Naive thymus-derived CD8-positive, alpha-beta T cell (primary cell): ENCODE results near the gene ACTR6. TPM values are rescaled to one million over a fixed set of nuclear protein-coding genes. Genes with fewer than 3 reads are reported as not detected.
"Not testable (repeated sequence)": the region's sequence is repeated elsewhere in the genome, so short reads cannot be mapped to it uniquely, and the experiment has no call there.

Experiments
- ATAC-seq, 2 donors: fragments of 150-1000 bp; cut with Tn5 transposase in 1 of 2; sonication (Bioruptor Pico), chemical (Tn5 transposase) in 1 of 2; 1 replicate in 1 of 2; 2 replicates in 1 of 2; pipeline ENCODE4 v1.10.0; 2021; ENCODE audit warnings: mild to moderate bottlenecking in 2 of 2, moderate library complexity in 2 of 2
- POLR2A ChIA-PET: fragments of 350-600 bp; sonication (Branson Sonifier 250); formaldehyde crosslinking; loops from one replicate; lab custom pipeline; 2021; ENCODE audit warnings: antibody characterized with exemption; lab: Charles Lee
- DNase-seq, 10 donors: peaks; one replicate each; pipeline versions ENCODE4 v3.0.0 to v3.0.0-alpha.2; 2020 to 2022
- H3K27ac Mint-ChIP-seq, 10 donors: one replicate each; pipeline ENCODE4 v1.8.0; 2020 to 2022; ENCODE audit warnings: mild to moderate bottlenecking in 10 of 10, mixed read lengths in 10 of 10, moderate library complexity in 4 of 10, inconsistent platforms in 1 of 10
- H3K27me3 Mint-ChIP-seq, 5 donors: one replicate each; pipeline ENCODE4 v1.8.0; 2021 to 2022; ENCODE audit warnings: mixed read lengths in 5 of 5
- H3K36me3 Mint-ChIP-seq, 3 donors: one replicate each; pipeline ENCODE4 v1.8.0; 2020 to 2022; ENCODE audit warnings: mixed read lengths in 3 of 3, mild to moderate bottlenecking in 2 of 3, inconsistent platforms in 1 of 3
- H3K4me1 Mint-ChIP-seq, 4 donors: one replicate each; pipeline ENCODE4 v1.8.0; 2021 to 2022; ENCODE audit warnings: mixed read lengths in 4 of 4
- H3K4me3 Mint-ChIP-seq, 10 donors: one replicate each; pipeline ENCODE4 v1.8.0; 2020 to 2022; ENCODE audit warnings: mild to moderate bottlenecking in 10 of 10, mixed read lengths in 10 of 10, moderate library complexity in 6 of 10, inconsistent platforms in 1 of 10
- H3K9me3 Mint-ChIP-seq, 9 donors: one replicate each; pipeline ENCODE4 v1.8.0; 2020 to 2022; ENCODE audit warnings: mixed read lengths in 9 of 9, mild to moderate bottlenecking in 3 of 9, inconsistent platforms in 1 of 9, moderate library complexity in 1 of 9
- polyA plus RNA-seq, 3 donors: library from polyadenylated mRNA; unstranded; fragments of 300-500 nt; fragmentation: Illumina TruSeq; gene quantifications; one replicate each; pipeline ENCODE4 v1.2.3, GENCODE V29; 2021
- total RNA-seq, 8 experiments: library from RNA in 2 of 8; stranded (reverse) in 2 of 8; gene quantifications; one replicate each; pipeline ENCODE4 v1.2.3 and lab custom pipeline; 2021 to 2026

The ACTR6 gene
- total and polyA plus RNA-seq, 5 experiments from 2014 or later, result 37.4 to 47.3 (median 42.8) TPM

DNA sequence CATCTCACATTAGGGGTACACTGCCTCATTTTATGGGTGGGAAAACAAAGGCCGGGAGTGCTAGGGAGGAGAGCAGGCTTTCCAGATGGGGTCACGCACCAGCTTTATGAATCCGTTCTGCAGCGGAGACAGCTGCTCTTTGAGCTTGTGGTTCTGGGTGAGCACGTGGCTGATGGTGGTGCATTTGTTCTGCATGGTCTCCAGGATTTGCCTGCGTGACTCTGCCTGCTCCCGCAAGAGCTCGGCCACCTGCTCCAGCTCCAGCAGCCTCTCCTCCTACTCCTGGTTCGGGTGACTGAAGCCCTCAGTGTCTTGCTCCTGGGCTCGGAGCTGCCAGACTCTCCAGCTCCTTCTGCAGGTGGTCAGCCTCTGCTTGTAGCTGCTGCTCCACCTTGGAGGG, 34.4 kb upstream of the ACTR6 start:
- Mint-ChIP-seq H3K27ac (no peak overlapping the region), H3K9me3 (no peaks in the 10 kb centered on the region), H3K4me3 (no peak overlapping the region), H3K4me1 (peaks cover 0 to 11% (median 10%) of the 10 kb centered on the region in 4 donors), H3K36me3 (no peaks in the 10 kb centered on the region), H3K27me3 (no peaks in the 10 kb centered on the region)
- DNase-seq, result no peak
- POLR2A ChIA-PET, result no interaction called here
- ATAC-seq, result no peak

GRCh38 chr12:100168562-100168961, 32.1 kb upstream of the ACTR6 start:
- Mint-ChIP-seq H3K27ac (no peak overlapping the region), H3K4me3 (no peak overlapping the region), H3K36me3 (peaks cover 0 to 10% (median 8%) of the 10 kb centered on the region in 3 donors), H3K9me3 (no peaks in the 10 kb centered on the region), H3K27me3 (no peaks in the 10 kb centered on the region), H3K4me1 (peaks cover 2 to 8% (median 7%) of the 10 kb centered on the region in 4 donors)
- ATAC-seq (no peak), DNase-seq (no peak)
- POLR2A ChIA-PET, result no interaction called here

DNA sequence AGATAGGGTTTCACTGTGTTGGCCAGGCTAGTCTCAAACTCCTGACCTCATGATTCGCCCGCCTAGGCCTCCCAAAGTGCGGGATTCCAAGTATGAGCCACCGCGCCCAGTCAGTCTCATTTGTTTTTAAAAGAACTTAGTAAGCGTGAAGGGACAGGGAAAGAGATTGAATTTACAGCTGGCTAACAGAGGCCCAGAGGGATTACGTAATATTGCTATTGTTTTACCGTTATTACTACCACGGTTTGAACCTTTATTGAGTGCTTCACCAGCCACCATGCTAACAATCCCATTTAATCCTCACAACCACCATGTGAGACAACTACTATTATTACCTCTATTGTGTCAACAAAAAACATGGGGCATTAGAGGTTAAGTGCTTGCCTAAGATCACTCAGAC, 31.3 kb upstream of the ACTR6 start:
- H3K9me3 Mint-ChIP-seq, result no peaks in the 10 kb centered on the region
- peak overlapping the region in 1 of 10 donors; percentile 59 for H3K27ac Mint-ChIP-seq
- ATAC-seq (no peak), DNase-seq (no peak)
- POLR2A ChIA-PET, result no interaction called here
- no peak overlapping the region for H3K4me3 Mint-ChIP-seq
- no peaks in the 10 kb centered on the region for H3K27me3 Mint-ChIP-seq
- H3K4me1 Mint-ChIP-seq, result peaks cover under 1 to 2% (median under 1%) of the 10 kb centered on the region in 4 donors
- H3K36me3 Mint-ChIP-seq, result peaks cover 0 to 12% (median 8%) of the 10 kb centered on the region in 3 donors

DNA sequence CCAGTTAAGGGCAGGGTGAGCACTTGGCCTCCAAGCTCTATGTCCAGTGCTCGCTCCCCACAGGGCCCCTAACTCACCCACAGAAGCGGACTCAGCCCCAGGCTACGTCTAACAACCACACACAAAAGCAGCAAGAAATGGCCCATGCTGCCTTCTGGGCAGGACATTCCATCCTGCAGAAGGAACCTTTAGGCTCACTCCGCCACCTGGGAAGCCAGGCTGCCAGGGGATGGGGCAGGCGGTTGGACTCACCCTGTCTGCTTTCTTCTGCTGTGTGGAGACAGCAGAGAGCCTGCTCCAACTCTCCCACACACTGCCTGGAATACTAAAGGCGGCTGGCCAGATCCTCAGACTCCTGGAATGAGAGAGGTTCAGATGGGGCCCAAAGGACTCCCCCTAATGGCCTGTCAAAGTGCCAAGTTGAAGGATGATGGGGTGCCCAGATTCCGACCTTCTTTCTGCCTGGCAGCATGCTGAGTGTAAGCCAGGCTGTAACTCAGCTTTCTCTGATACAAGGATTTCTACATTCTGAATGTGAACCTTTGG, 30.2 kb upstream of the ACTR6 start:
- POLR2A ChIA-PET, result no interaction called here
- Mint-ChIP-seq H3K4me1 (peaks cover 0 to 2% (median 0%) of the 10 kb centered on the region in 4 donors), H3K36me3 (peaks cover 0 to 19% (median 8%) of the 10 kb centered on the region in 3 donors), H3K27ac (peak overlapping the region in 1 of 10 donors; percentile 31), H3K9me3 (no peaks in the 10 kb centered on the region), H3K27me3 (no peaks in the 10 kb centered on the region), H3K4me3 (no peak overlapping the region)
- ATAC-seq (no peak), DNase-seq (no peak)

DNA sequence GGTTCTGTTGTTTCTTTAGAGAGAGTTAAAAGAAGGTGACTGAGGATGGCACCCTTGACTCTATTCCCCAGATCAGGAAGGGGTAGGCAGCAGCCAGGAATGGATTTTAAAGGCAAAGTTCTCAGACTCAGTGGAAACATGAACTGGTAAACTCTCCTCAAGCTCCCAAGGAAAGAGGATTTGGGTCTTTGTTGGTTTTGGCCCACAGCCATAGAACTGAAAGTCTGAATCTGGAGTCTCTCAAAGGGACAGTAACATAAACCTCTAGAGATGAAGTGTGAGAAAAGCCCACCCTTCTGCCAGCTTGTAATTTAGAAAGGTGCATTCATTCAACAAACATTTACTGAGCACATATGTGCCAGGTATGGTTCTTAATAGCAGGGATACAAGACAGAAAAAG, 29.4 kb upstream of the ACTR6 start:
- no peak overlapping the region for H3K4me3 Mint-ChIP-seq
- no peaks in the 10 kb centered on the region for H3K27me3 Mint-ChIP-seq
- H3K36me3 Mint-ChIP-seq, result peaks cover 0 to 24% (median 8%) of the 10 kb centered on the region in 3 donors
- H3K9me3 Mint-ChIP-seq, result no peaks in the 10 kb centered on the region
- H3K4me1 Mint-ChIP-seq, result peaks cover 0 to 2% (median 0%) of the 10 kb centered on the region in 4 donors
- POLR2A ChIA-PET, result no interaction called here
- no peak overlapping the region for H3K27ac Mint-ChIP-seq
- ATAC-seq (no peak), DNase-seq (no peak)

DNA sequence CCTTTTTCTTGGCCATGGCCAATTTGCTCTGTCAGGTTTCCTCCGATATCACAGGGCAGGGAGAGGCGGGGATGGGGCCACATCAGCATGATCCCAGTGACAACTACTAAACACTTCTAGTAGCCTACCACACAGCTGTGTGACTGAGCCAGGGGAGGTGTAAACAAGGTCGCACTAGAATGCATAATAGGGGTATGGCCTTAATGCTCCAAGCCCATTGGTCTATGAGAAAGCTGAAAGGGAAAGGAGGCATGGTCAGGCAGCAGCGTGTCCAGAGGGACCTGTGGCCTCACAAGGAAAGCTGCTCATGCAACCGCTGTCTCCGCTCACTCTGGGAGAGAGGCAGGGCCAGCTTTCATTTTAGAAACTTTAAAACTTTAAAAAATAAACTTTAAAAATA, 27.5 kb upstream of the ACTR6 start:
- POLR2A ChIA-PET, result no interaction called here
- Mint-ChIP-seq H3K27me3 (no peaks in the 10 kb centered on the region), H3K9me3 (no peaks in the 10 kb centered on the region), H3K27ac (no peak overlapping the region), H3K4me1 (peaks cover 0 to 2% (median 0%) of the 10 kb centered on the region in 4 donors), H3K36me3 (peaks cover 0 to 38% (median 10%) of the 10 kb centered on the region in 3 donors), H3K4me3 (no peak overlapping the region)
- ATAC-seq (no peak), DNase-seq (no peak)

DNA sequence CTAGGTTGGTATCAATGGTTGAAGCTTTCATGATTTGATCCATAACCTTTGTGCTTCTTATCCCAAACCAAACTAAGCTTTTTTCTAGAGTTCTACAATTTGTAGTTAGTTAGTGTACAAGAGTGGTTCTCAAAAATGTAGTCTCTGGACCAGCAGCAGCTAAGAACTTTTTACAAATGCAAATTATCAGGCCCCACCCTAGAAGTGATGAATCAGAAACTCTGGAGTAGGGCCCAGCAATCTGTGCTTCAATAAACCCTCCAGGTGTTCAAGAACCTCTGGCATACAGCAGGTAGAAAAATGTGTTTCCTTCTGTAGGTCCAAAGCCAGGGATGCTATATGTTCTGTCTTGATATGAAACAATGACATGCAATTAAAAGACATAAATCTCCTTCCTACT, 26.1 kb upstream of the ACTR6 start:
- Mint-ChIP-seq H3K36me3 (peaks cover 0 to 42% (median 14%) of the 10 kb centered on the region in 3 donors), H3K27me3 (no peaks in the 10 kb centered on the region), H3K27ac (no peak overlapping the region), H3K4me3 (no peak overlapping the region), H3K4me1 (peaks cover 0 to 2% (median 0%) of the 10 kb centered on the region in 4 donors), H3K9me3 (no peaks in the 10 kb centered on the region)
- DNase-seq (no peak), ATAC-seq (no peak)
- POLR2A ChIA-PET, result no interaction called here

- DNase-seq, H3K4me1 Mint-ChIP-seq, H3K4me3 Mint-ChIP-seq, POLR2A ChIA-PET, H3K27ac Mint-ChIP-seq, H3K27me3 Mint-ChIP-seq, ATAC-seq, H3K9me3 Mint-ChIP-seq: not testable (repeated sequence)
- H3K36me3 Mint-ChIP-seq, result peaks cover 0 to 42% (median 21%) of the 10 kb centered on the region in 3 donors
These were observed 24.1 kb upstream of the ACTR6 start for GRCh38 chr12:100176493-100176892.

DNA sequence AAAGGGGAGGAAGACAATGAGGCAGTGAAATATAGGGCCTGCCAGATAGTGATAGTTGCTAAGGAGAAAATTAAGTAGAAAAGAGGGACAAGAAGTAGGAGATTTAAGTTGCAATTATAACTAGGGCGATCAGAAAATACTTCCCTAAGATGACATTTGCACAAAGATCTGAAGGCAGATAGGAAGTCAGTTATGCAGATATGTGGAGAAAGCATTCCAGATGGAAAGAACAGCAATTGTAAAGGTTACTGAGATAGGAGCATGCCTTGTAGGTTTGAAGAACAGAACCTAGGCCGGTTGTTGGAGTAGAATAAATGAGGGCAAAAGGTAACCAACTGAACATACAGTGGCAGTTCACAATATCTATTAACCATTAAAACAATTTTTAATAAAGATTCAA, 21.4 kb upstream of the ACTR6 start:
- Mint-ChIP-seq H3K27ac (no peak overlapping the region), H3K36me3 (peaks cover 0 to 39% (median 13%) of the 10 kb centered on the region in 3 donors), H3K4me1 (no peaks in the 10 kb centered on the region), H3K9me3 (no peaks in the 10 kb centered on the region), H3K27me3 (no peaks in the 10 kb centered on the region), H3K4me3 (no peak overlapping the region)
- ATAC-seq, result no peak
- DNase-seq, result no peak
- POLR2A ChIA-PET, result no interaction called here

DNA sequence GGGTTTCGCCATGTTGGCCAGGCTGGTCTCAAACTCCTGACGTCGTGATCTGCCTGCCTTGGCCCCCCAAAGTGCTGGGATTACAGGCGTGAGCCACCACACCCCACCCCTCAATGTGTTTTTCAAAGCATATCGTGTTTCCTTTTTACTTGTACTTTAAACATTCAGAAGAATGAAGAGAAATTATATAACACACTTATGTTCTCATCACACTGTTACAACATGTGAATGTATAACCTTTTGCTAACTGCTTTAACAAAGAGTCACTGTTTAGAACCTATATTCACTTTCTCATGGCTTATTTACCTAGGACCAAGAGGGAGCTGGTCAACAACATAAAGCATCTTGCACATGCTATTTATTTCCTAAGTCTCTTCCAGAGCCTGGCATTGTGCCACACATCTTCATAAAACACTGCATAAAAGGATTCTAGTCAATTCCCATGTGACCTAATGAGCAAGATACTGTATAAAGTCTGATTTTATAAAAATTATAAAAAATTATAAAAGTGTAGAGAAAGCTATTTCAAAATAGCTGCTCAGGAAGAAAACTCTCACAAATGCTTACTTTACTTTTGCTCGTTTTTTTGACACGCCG, 16.0 kb upstream of the ACTR6 start:
- H3K27me3 Mint-ChIP-seq, result no peaks in the 10 kb centered on the region
- no peak overlapping the region for H3K4me3 Mint-ChIP-seq
- POLR2A ChIA-PET, result no interaction called here
- peaks cover 0 to 17% (median 14%) of the 10 kb centered on the region in 3 donors for H3K36me3 Mint-ChIP-seq
- peaks cover 0 to 12% (median 0%) of the 10 kb centered on the region in 4 donors for H3K4me1 Mint-ChIP-seq
- no peak for ATAC-seq
- H3K9me3 Mint-ChIP-seq, result no peaks in the 10 kb centered on the region
- no peak for DNase-seq
- no peak overlapping the region for H3K27ac Mint-ChIP-seq

GRCh38 chr12:100185361-100185894, 15.2 kb upstream of the ACTR6 start:
- H3K27me3 Mint-ChIP-seq, result no peaks in the 10 kb centered on the region
- H3K4me3 Mint-ChIP-seq, result no peak overlapping the region
- ATAC-seq, result no peak
- no peak overlapping the region for H3K27ac Mint-ChIP-seq
- peaks cover 0 to 12% (median 0%) of the 10 kb centered on the region in 4 donors for H3K4me1 Mint-ChIP-seq
- POLR2A ChIA-PET, result no interaction called here
- no peak for DNase-seq
- peaks cover 0 to 21% (median 12%) of the 10 kb centered on the region in 3 donors for H3K36me3 Mint-ChIP-seq
- no peaks in the 10 kb centered on the region for H3K9me3 Mint-ChIP-seq

GRCh38 chr12:100186071-100186470, 14.5 kb upstream of the ACTR6 start:
- ATAC-seq, result no peak
- Mint-ChIP-seq H3K4me3 (no peak overlapping the region), H3K4me1 (peaks cover 0 to 13% (median 0%) of the 10 kb centered on the region in 4 donors), H3K9me3 (no peaks in the 10 kb centered on the region), H3K27me3 (no peaks in the 10 kb centered on the region), H3K36me3 (peaks cover 0 to 23% (median 7%) of the 10 kb centered on the region in 3 donors), H3K27ac (no peak overlapping the region)
- POLR2A ChIA-PET, result no interaction called here
- DNase-seq, result no peak

DNA sequence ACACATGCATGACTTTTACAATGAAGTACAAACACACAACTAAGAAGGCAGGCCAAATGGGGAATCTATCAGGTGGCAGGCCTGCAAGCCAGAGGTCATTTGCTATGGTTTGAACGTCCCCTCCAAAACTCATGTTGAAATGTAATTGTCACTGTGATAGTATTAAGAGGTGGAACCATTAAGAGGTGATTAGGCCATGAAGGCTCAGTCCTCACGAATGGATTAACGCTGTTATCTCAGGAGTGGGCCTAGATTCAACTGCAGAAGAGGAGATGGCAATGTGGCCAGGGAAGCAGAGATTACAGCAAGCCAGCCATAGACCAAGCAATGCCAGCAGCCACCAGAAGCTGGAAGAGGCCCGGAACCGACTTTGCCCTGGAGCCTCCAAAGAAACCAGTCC, 13.5 kb upstream of the ACTR6 start:
- no peak for ATAC-seq
- no peak overlapping the region for H3K4me3 Mint-ChIP-seq
- peaks cover 0 to 23% (median 7%) of the 10 kb centered on the region in 3 donors for H3K36me3 Mint-ChIP-seq
- H3K27me3 Mint-ChIP-seq, result no peaks in the 10 kb centered on the region
- POLR2A ChIA-PET, result no interaction called here
- H3K9me3 Mint-ChIP-seq, result no peaks in the 10 kb centered on the region
- no peak for DNase-seq
- peaks cover 0 to 13% (median 0%) of the 10 kb centered on the region in 4 donors for H3K4me1 Mint-ChIP-seq
- H3K27ac Mint-ChIP-seq, result no peak overlapping the region
